ENCODE results near the gene PPP1R13B.
A peak's percentile ranks its signal among the peaks of the same experiment; 100 is the strongest.

Gene PPP1R13B

GRCh38 chr14:103856105-103856504 lies 8.7 kb upstream of the PPP1R13B start:
- H3K27ac ChIP-seq, result no peak overlapping the region
- no peak for TF ChIP-seq CTCF (IDR thresholded peaks at IDR 0.05)

GRCh38 chr14:103855734-103856095 lies 8.3 kb upstream of the PPP1R13B start:
- H3K36me3 ChIP-seq, result no peaks in the 10 kb centered on the region
- TF ChIP-seq CTCF (IDR thresholded peaks at IDR 0.05), result no peak
- DNase-seq, result no peak
- no peak overlapping the region for H3K27ac ChIP-seq
- no peaks in the 10 kb centered on the region for H3K9me3 ChIP-seq
- intact Hi-C loops (cut with DNase I; ENCODE audit: low total_unique reads), result no loop called here
- peaks cover 0 to 5% (median 0%) of the 10 kb centered on the region in 4 donors for H3K4me1 ChIP-seq
- H3K4me3 ChIP-seq, result no peak overlapping the region
- H3K27me3 ChIP-seq, result peaks cover 0 to 7% of the 10 kb centered on the region in 2 donors

More at GRCh38 chr14:103856105-103856504, 8.7 kb upstream of the PPP1R13B start:
- Histone ChIP-seq H3K4me3 (no peak overlapping the region), H3K9me3 (no peaks in the 10 kb centered on the region), H3K27me3 (peaks cover 0 to 7% of the 10 kb centered on the region in 2 donors), H3K36me3 (no peaks in the 10 kb centered on the region), H3K4me1 (peaks cover 0 to 5% (median 0%) of the 10 kb centered on the region in 4 donors)
- intact Hi-C loops (cut with DNase I; ENCODE audit: low total_unique reads), result no loop called here
- no peak for DNase-seq

GRCh38 chr14:103854822-103855733 lies 7.7 kb upstream of the PPP1R13B start:
- intact Hi-C loops (cut with DNase I; ENCODE audit: low total_unique reads), result no loop called here
- peaks cover 0 to 5% (median 0%) of the 10 kb centered on the region in 4 donors for H3K4me1 ChIP-seq
- no peak overlapping the region for H3K4me3 ChIP-seq
- H3K36me3 ChIP-seq, result no peaks in the 10 kb centered on the region
- H3K9me3 ChIP-seq, result no peaks in the 10 kb centered on the region
- no peak for TF ChIP-seq CTCF (IDR thresholded peaks at IDR 0.05)
- peaks cover 0 to 5% of the 10 kb centered on the region in 2 donors for H3K27me3 ChIP-seq
- no peak overlapping the region for H3K27ac ChIP-seq
- no peak for DNase-seq

- DNase-seq, result no peak
- Histone ChIP-seq H3K4me3 (no peak overlapping the region), H3K9me3 (no peaks in the 10 kb centered on the region), H3K36me3 (no peaks in the 10 kb centered on the region), H3K27ac (no peak overlapping the region), H3K4me1 (peaks cover 0 to 5% (median 0%) of the 10 kb centered on the region in 4 donors), H3K27me3 (no peaks in the 10 kb centered on the region)
- TF ChIP-seq CTCF (IDR thresholded peaks at IDR 0.05), result no peak
- intact Hi-C loops (cut with DNase I; ENCODE audit: low total_unique reads), result no loop called here
Observed at GRCh38 chr14:103854017-103854808, 6.8 kb upstream of the PPP1R13B start.

GRCh38 chr14:103849151-103849886 lies 1.9 kb upstream of the PPP1R13B start:
- intact Hi-C loops (cut with DNase I; ENCODE audit: low total_unique reads), result loop anchor here (5.0 kb wide), 1 partner anchor 73 kb away; a partner anchor contains a TSS
- H3K27ac ChIP-seq, result peak overlapping the region in 1 of 2 donors; percentile 79

More at GRCh38 chr14:103849151-103849886, 1.9 kb upstream of the PPP1R13B start:
- TF ChIP-seq CTCF (IDR thresholded peaks at IDR 0.05), result no peak
- H3K36me3 ChIP-seq, result no peaks in the 10 kb centered on the region
- no peak for DNase-seq
- H3K4me1 ChIP-seq, result peaks cover 0 to 21% (median 14%) of the 10 kb centered on the region in 4 donors
- H3K9me3 ChIP-seq, result no peaks in the 10 kb centered on the region
- no peaks in the 10 kb centered on the region for H3K27me3 ChIP-seq
- H3K4me3 ChIP-seq, result no peak overlapping the region

Measured in tibial artery (tissue), 4 donors.